ENCODE data around the gene SCP2.

Gene SCP2

GRCh38 chr1:53050310-53050709 lies 123.2 kb downstream of the SCP2 start:
- DNase-seq (no peak), ATAC-seq (ENCODE audit: insufficient read depth, low read depth) (no peak)
- Histone ChIP-seq H3K4me3 (ENCODE audit: low read depth in 1 of 2, low read length in 2 of 2) (no peak overlapping the region), H4K20me1 (ENCODE audit: insufficient read depth, low read length) (no peaks in the 10 kb centered on the region), H3K9ac (ENCODE audit: low read depth, low read length) (no peak overlapping the region), H2AFZ (ENCODE audit: low read depth, low read length) (no peak overlapping the region), H3K4me2 (ENCODE audit: insufficient read depth, low read length) (no peak overlapping the region), H3K27ac (ENCODE audit: low read length) (no peak overlapping the region), H3K27me3 (ENCODE audit: insufficient read depth, low read length, poor library complexity) (no peaks in the 10 kb centered on the region), H3K36me3 (ENCODE audit: insufficient read depth, low read length) (peaks cover 36% of the 10 kb centered on the region; the same call in 1 of the 2 replicates), H3K79me2 (ENCODE audit: insufficient read depth, low read length) (no peaks in the 10 kb centered on the region), H3K4me1 (ENCODE audit: insufficient read depth, low read length) (no peaks in the 10 kb centered on the region), H3K9me3 (ENCODE audit: insufficient read depth, low read length, severe bottlenecking) (no peaks in the 10 kb centered on the region)
- TF ChIP-seq, protein P1, sequence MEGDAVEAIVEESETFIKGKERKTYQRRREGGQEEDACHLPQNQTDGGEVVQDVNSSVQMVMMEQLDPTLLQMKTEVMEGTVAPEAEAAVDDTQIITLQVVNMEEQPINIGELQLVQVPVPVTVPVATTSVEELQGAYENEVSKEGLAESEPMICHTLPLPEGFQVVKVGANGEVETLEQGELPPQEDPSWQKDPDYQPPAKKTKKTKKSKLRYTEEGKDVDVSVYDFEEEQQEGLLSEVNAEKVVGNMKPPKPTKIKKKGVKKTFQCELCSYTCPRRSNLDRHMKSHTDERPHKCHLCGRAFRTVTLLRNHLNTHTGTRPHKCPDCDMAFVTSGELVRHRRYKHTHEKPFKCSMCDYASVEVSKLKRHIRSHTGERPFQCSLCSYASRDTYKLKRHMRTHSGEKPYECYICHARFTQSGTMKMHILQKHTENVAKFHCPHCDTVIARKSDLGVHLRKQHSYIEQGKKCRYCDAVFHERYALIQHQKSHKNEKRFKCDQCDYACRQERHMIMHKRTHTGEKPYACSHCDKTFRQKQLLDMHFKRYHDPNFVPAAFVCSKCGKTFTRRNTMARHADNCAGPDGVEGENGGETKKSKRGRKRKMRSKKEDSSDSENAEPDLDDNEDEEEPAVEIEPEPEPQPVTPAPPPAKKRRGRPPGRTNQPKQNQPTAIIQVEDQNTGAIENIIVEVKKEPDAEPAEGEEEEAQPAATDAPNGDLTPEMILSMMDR (IDR thresholded peaks at IDR 0.05; ENCODE audit: borderline replicate concordance, extremely low read depth, low read length, poor library complexity, severe bottlenecking), result no peak
- TF ChIP-seq EZH2 (IDR thresholded peaks at IDR 0.05; ENCODE audit: borderline replicate concordance, low read depth, low read length, severe bottlenecking), result no peak

GRCh38 chr1:53051676-53052075 lies 124.6 kb downstream of the SCP2 start:
- Histone ChIP-seq H3K4me2 (ENCODE audit: insufficient read depth, low read length) (no peak overlapping the region), H3K27ac (ENCODE audit: low read length) (no peak overlapping the region), H3K36me3 (ENCODE audit: insufficient read depth, low read length) (peaks cover 36% of the 10 kb centered on the region; the same call in 1 of the 2 replicates), H3K27me3 (ENCODE audit: insufficient read depth, low read length, poor library complexity) (no peaks in the 10 kb centered on the region), H2AFZ (ENCODE audit: low read depth, low read length) (no peak overlapping the region), H3K79me2 (ENCODE audit: insufficient read depth, low read length) (no peaks in the 10 kb centered on the region), H3K9ac (ENCODE audit: low read depth, low read length) (no peak overlapping the region), H3K9me3 (ENCODE audit: insufficient read depth, low read length, severe bottlenecking) (no peaks in the 10 kb centered on the region), H3K4me1 (ENCODE audit: insufficient read depth, low read length) (no peaks in the 10 kb centered on the region), H4K20me1 (ENCODE audit: insufficient read depth, low read length) (no peaks in the 10 kb centered on the region), H3K4me3 (ENCODE audit: low read depth in 1 of 2, low read length in 2 of 2) (no peak overlapping the region)
- ATAC-seq (ENCODE audit: insufficient read depth, low read depth) (no peak), DNase-seq (no peak)
- TF ChIP-seq EZH2 (IDR thresholded peaks at IDR 0.05; ENCODE audit: borderline replicate concordance, low read depth, low read length, severe bottlenecking), result no peak
- TF ChIP-seq, protein P1 (IDR thresholded peaks at IDR 0.05; ENCODE audit: borderline replicate concordance, extremely low read depth, low read length, poor library complexity, severe bottlenecking), result no peak

- Histone ChIP-seq H3K4me1 (ENCODE audit: insufficient read depth, low read length) (no peaks in the 10 kb centered on the region), H3K4me2 (ENCODE audit: insufficient read depth, low read length) (no peak overlapping the region), H3K9me3 (ENCODE audit: insufficient read depth, low read length, severe bottlenecking) (no peaks in the 10 kb centered on the region), H3K27me3 (ENCODE audit: insufficient read depth, low read length, poor library complexity) (peaks cover 16% of the 10 kb centered on the region), H3K4me3 (ENCODE audit: low read depth in 1 of 2, low read length in 2 of 2) (no peak overlapping the region), H2AFZ (ENCODE audit: low read depth, low read length) (no peak overlapping the region), H3K36me3 (ENCODE audit: insufficient read depth, low read length) (peaks cover 9% of the 10 kb centered on the region; the same call in 1 of the 2 replicates), H3K79me2 (ENCODE audit: insufficient read depth, low read length) (no peaks in the 10 kb centered on the region), H3K9ac (ENCODE audit: low read depth, low read length) (no peak overlapping the region), H4K20me1 (ENCODE audit: insufficient read depth, low read length) (no peaks in the 10 kb centered on the region), H3K27ac (ENCODE audit: low read length) (no peak overlapping the region)
- no peak for TF ChIP-seq EZH2 (IDR thresholded peaks at IDR 0.05; ENCODE audit: borderline replicate concordance, low read depth, low read length, severe bottlenecking)
- TF ChIP-seq, protein P1 (IDR thresholded peaks at IDR 0.05; ENCODE audit: borderline replicate concordance, extremely low read depth, low read length, poor library complexity, severe bottlenecking), result no peak
- DNase-seq (no peak), ATAC-seq (ENCODE audit: insufficient read depth, low read depth) (no peak)
Measured at GRCh38 chr1:53057127-53057526, 130.1 kb downstream of the SCP2 start.

DNA sequence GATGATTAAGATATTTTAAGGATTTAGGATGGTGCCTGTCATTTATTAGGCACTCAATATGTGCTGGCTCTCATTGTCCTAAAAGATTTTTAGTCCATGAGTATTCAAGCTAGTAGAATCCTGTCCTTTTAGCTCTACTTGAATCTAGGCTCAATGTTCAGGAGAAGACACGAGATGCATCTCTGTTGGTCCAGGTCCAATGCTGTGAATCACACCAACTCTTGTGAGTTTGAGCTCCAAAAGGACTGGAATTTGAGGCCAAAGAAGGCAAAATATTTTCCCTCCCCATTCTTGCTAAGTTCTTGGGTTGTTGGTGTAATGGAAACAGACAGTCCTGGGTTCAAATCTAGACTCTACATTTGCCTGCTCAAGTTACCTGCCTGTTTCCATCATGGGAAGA lies 133.5 kb downstream of the SCP2 start:
- Histone ChIP-seq H4K20me1 (ENCODE audit: insufficient read depth, low read length) (no peaks in the 10 kb centered on the region), H3K27ac (ENCODE audit: low read length) (no peak overlapping the region), H3K79me2 (ENCODE audit: insufficient read depth, low read length) (no peaks in the 10 kb centered on the region), H3K4me1 (ENCODE audit: insufficient read depth, low read length) (no peaks in the 10 kb centered on the region), H3K4me3 (ENCODE audit: low read depth in 1 of 2, low read length in 2 of 2) (no peak overlapping the region), H3K4me2 (ENCODE audit: insufficient read depth, low read length) (no peak overlapping the region), H3K27me3 (ENCODE audit: insufficient read depth, low read length, poor library complexity) (peaks cover 16% of the 10 kb centered on the region), H3K9ac (ENCODE audit: low read depth, low read length) (no peak overlapping the region), H3K9me3 (ENCODE audit: insufficient read depth, low read length, severe bottlenecking) (no peaks in the 10 kb centered on the region), H3K36me3 (ENCODE audit: insufficient read depth, low read length) (no peaks in the 10 kb centered on the region), H2AFZ (ENCODE audit: low read depth, low read length) (no peak overlapping the region)
- no peak for DNase-seq
- ATAC-seq (ENCODE audit: insufficient read depth, low read depth), result no peak
- TF ChIP-seq EZH2 (IDR thresholded peaks at IDR 0.05; ENCODE audit: borderline replicate concordance, low read depth, low read length, severe bottlenecking), result no peak
- TF ChIP-seq, protein P1 (IDR thresholded peaks at IDR 0.05; ENCODE audit: borderline replicate concordance, extremely low read depth, low read length, poor library complexity, severe bottlenecking), result no peak

All from DND-41 (cell line).